GM18858 (cell line): Measurements from ENCODE around the gene SMYD3.

Experiments used
- ATAC-seq: cut with Tn5 transposase; IDR thresholded peaks from one replicate; pipeline ENCODE4 v1.9.1; 2021; ENCODE audit not compliant: unreplicated experiment

SMYD3 gene

GRCh38 chr1:246516126-246516525 lies 9.0 kb upstream of the SMYD3 start:
- ATAC-seq: no peak

- no peak for ATAC-seq
Observed at GRCh38 chr1:246515390-246516005, 8.4 kb upstream of the SMYD3 start.

GRCh38 chr1:246513619-246514343 lies 6.7 kb upstream of the SMYD3 start:
- ATAC-seq: no peak

GRCh38 chr1:246513041-246513440 lies 6.0 kb upstream of the SMYD3 start:
- ATAC-seq: no peak

- ATAC-seq: no peak
Observed at GRCh38 chr1:246512635-246513034, 5.6 kb upstream of the SMYD3 start.

GRCh38 chr1:246512230-246512629 lies 5.2 kb upstream of the SMYD3 start:
- no peak for ATAC-seq

- no peak for ATAC-seq
Observed at GRCh38 chr1:246511203-246511602, 4.1 kb upstream of the SMYD3 start.

GRCh38 chr1:246510147-246511030 lies 3.3 kb upstream of the SMYD3 start:
- no peak for ATAC-seq

GRCh38 chr1:246508897-246509688 lies 2.0 kb upstream of the SMYD3 start:
- ATAC-seq: no peak

- no peak for ATAC-seq
Observed at GRCh38 chr1:246506367-246506673, 759 bp downstream of the SMYD3 start.

GRCh38 chr1:246503341-246503740 lies 3.7 kb downstream of the SMYD3 start:
- ATAC-seq: no peak

GRCh38 chr1:246497331-246497915 lies 9.7 kb downstream of the SMYD3 start:
- ATAC-seq: peak; percentile 41

- ATAC-seq: no peak
Observed at GRCh38 chr1:246492611-246493245, 14.4 kb downstream of the SMYD3 start.

- no peak for ATAC-seq
Observed at GRCh38 chr1:246491551-246492053, 15.5 kb downstream of the SMYD3 start.

- no peak for ATAC-seq
Observed at GRCh38 chr1:246488674-246489073, 18.4 kb downstream of the SMYD3 start.

- ATAC-seq: no peak
Observed at GRCh38 chr1:246483569-246483933, 23.5 kb downstream of the SMYD3 start.

GRCh38 chr1:246482805-246483568 lies 24.1 kb downstream of the SMYD3 start:
- ATAC-seq: peak; percentile 55

GRCh38 chr1:246479061-246479460 lies 28.0 kb downstream of the SMYD3 start:
- no peak for ATAC-seq

- no peak for ATAC-seq
Observed at GRCh38 chr1:246477634-246478033, 29.4 kb downstream of the SMYD3 start.
